ENCODE results near the gene NCOR1.

The NCOR1 gene

DNA sequence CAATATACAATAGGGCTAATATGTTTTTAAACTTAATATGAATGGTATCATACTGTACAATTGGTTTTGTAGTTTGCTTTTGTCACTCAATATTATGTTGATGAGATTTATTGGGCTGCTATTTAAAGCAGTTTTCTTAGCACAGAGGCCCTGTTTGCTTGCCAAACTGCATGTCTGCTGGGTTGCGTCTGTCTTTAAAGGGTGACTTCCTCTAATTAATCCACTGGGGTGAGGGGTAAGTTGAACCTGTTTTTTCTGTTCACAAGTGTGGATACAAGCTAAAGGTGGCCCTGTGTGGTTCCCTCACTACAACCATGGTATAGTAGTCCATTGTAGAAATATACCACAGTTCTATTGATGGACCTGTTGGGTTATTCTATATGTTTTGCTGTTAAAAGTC, 196.0 kb downstream of the NCOR1 start:
- DNase-seq = no peak

DNA sequence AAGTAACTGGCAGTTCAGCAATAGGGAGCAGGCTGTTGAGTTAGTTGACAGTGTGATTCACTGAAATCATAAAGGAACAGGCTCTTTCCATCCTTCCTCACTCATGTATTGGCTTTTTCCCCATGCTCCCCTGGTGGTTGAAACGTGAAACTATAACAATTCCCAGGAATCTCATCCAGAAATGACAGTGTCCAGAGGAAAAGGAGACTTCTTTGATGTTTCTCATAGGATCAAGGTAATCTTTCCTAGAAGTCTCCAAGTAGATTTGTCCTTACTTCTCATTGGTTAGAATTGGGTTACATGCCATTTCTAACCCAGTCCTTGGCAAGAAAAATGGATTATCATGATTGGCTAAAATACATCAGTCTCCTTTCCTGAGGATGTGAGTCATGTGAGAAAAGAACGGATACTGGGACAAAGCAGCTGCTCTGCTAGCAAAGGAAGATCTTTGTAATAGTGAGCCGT, 201.4 kb downstream of the NCOR1 start:
- DNase-seq = no peak

DNA sequence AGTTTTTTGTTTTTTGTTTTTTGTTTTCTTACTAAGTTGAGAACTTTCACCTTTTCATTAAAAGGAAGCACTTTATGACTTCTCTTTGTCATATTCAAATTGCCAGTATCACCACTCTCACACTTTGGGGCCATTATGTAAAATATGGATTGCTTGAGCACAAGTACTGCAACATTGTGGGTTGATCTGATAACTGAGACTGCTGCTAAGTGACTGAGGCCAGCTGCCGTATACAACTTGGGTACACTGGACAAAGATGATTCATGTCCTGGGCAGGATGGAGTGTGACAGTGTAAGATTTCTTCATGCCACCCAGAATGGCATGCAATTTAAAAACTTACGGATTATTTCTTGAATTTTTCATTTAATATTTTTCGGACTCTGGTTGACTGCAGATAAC, 207.9 kb downstream of the NCOR1 start:
- no peak for DNase-seq

DNA sequence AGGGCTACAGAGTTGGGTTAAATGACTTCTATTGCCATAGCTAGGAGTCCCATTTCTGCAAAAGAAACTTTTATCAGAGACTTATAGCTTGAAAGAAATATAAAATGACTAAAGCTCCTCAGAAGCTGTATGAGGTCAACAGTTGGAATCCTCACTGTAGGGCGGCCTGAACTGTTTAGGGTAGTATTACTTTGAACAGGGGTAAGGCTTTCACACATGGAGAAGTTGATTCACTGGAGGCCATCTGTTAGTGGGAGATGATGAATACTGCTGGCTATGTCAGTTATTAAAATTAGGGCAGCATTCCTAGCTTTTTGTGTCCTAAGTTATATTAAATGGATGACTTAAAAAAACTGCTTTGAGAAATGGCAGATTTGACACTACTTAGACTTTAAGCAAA, 209.7 kb downstream of the NCOR1 start:
- DNase-seq = no peak

DNA sequence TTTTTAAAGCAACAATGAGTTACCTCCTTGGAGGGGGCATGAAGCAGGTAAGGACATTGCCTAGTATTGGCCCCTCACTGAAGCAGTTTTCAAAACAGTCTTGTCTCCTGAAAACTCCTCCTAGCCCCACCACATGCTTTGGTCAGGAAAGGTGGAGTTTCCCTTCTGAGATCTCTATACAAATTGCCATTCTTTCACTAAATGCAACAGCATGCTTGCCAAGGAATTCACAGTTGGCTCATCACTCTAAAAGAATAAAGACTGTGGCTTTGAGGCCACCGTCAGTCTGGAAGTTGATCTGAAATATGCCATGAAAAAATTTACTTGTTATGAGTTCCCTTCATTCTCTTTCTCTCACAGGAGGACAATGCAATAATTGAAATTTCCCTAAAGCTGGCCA, 211.5 kb downstream of the NCOR1 start:
- DNase-seq = no peak

DNA sequence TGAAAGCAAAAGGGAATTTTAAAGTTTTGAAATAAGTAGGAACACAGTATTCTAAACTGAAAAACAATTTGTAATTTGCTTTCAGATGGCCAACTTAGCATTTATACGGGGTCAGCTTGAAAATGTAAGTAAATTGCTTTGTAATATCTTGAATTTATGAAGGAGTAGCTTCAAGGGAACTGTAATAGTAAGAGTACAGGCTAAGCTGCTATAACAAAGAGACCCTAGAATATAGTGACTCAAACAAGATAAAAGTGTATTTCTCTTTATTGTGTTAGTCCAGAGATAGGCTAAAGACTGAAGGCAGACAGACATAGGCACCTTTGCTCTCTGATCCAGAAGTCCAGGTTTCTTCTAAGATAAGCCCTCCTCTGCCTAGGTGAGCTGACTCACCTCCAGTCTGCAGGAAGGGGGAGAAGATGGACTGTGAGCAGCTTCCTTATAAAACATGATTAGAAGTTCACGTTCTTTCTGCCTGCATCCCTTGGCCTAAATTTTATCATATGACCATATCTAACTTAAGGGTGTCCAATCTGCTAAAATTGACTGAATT, 212.6 kb downstream of the NCOR1 start:
- no peak for DNase-seq

DNA sequence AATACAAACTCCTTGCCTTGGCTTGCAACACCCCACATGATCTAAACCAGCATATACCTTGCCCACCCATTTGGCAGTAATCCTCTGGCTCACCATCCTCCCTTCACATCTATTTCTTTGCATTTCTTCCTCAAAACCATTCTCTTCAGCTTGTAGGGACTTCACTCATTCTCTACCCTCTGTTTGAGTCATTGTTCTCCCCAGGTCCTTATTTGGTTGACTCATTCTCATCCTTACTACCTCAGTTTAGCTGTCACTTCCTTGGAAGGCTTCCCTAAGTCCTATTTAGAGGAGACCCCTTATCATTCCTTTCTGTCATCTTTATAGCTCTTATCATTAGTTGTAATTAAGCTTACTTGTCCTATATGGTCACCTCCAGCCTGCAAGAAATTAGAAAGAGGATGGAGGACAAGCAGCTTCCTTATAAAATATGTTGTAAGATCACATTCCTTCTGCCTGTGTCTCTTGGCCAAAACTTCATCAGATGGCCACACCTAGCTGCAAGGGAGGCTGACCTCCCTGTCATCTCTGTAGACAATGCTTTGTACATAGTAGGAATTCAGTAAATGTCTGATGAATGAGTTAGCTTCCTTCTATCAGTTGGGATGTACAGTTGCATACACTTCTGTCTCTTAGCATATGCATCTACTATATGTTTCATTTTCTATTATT, 214.0 kb downstream of the NCOR1 start:
- no peak for DNase-seq

DNA sequence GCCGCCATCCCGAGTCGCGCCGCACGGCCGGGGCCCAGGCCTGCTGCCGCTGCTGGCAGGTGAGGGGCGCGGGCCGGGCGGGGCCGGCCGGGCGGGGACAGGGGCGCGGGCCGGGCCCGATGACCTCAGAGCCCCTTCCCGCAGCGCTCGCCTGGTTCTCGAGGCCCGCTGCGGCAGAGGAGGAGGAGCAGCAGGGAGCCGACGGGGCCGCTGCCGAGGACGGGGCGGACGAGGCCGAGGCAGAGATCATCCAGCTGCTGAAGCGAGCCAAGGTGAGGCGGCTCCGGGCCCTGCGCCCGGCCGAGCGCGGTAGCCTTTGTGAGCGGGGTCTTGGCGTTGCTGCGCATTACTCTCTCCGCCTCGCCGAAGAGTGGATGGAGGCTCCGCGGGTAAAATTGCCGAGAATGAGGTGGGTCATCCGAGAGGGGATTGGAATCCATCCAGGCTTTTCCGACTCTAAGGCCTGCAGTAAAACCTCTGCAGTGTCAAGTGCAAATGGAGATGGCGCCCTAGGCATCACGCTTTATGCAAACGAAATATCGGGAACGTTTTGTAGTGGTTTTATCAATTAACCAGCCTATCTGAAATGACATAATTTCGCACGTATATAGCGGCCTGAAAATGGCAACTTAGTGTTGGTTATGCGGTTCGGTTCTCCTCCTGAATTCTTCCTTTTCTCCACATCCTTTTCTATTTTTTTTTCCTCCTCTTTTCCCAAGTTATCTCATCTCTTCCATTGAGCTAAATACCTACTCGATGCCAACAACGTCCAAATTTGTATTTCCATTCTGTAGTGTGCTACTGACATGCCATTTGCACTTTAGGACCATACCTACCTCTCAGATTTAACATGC, 215.1 kb downstream of the NCOR1 start:
- no peak for DNase-seq

DNA sequence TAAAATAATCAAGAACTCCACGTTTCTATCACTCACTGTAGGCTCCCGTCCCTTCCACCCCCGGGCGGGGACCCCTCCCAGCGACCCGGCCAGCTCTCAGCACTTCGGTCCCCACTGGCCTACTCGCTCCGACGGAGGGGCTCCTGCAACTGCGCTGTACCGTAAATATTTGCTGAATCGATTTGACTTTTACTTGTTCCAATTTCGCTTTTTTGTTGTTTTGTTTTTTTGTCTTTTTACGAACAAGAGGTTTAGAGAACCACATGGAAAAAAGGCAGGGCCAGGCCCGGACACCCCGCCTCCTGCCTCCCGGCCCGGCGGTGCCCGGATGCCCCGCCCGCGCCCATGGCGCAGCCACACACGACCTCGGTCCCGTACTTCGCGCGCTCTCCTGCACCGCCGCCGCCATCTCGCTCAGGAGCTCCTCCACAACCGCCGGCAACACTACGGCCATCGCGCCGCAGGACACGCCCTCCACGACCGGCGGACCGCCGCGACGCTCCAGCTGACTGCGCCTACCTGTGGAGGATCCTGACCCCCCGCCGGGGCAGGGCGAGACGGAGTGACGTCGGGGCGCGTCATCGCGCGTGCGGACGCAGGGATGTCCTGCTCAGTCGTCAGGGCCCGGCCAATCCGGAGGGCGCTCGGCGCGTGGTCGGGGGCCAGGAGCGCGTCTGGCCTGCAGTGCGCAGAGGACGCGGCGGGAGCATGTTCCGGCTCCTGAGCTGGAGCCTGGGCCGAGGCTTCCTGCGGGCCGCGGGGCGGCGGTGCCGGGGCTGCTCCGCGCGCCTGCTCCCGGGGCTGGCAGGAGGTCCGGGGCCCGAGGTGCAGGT, 216.0 kb downstream of the NCOR1 start, which contains the start of the genes TTC19 and ZSWIM7:
TSS of gene TTC19 (plus strand) at position 684 of the 833 bp plus-strand sequence. CDS start at position 709, 25 bp downstream.
TSS of gene ZSWIM7 (minus strand) at position 564 of the 833 bp plus-strand sequence. CDS start at position 454, 110 bp downstream.
- DNase-seq = peak; percentile 61 to 83

DNA sequence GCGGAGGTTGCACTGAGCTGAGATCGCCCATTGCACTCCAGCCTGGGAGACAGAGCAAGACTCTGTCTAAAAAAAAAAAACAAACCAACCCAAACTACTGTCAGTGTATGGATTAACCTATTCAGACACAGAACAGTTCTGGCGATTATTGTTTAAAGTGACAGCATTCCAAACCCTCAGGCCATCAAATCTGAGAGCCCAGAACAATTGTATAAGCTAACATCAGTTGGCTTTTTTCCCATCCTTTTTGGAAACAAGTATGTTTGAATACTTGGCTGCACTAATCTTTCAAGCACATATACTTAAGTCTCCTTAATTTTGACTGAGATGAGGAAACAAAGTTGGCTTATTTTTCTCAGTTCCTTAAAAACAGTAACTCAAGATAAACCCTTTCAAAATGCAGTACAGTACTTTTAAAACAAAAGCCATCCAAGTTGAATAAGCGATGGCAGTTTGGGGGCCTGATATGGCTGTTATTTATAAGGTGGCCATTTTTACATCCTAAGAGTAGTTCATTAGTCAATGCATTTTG, 217.2 kb downstream of the NCOR1 start:
- no peak for DNase-seq

DNA sequence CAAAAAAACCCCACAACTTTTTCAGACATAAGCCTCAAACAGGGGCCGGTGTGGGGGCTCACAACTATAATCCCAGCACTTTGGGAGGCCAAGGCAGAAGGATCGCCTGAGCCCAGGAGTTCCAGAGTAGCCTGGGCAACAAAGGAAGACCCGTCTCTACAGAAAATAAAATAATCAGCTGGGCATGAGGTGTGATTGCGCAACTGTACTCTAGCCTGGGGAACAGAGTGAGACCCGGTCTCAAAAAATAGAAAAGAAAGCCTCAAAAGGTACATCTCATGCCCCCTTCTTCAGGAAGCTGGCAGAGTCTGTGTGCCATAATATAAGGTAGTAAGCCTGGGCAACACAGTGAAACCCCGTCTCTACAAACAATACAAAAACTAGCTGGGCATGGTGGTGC, 219.0 kb downstream of the NCOR1 start:
- no peak for DNase-seq

DNA sequence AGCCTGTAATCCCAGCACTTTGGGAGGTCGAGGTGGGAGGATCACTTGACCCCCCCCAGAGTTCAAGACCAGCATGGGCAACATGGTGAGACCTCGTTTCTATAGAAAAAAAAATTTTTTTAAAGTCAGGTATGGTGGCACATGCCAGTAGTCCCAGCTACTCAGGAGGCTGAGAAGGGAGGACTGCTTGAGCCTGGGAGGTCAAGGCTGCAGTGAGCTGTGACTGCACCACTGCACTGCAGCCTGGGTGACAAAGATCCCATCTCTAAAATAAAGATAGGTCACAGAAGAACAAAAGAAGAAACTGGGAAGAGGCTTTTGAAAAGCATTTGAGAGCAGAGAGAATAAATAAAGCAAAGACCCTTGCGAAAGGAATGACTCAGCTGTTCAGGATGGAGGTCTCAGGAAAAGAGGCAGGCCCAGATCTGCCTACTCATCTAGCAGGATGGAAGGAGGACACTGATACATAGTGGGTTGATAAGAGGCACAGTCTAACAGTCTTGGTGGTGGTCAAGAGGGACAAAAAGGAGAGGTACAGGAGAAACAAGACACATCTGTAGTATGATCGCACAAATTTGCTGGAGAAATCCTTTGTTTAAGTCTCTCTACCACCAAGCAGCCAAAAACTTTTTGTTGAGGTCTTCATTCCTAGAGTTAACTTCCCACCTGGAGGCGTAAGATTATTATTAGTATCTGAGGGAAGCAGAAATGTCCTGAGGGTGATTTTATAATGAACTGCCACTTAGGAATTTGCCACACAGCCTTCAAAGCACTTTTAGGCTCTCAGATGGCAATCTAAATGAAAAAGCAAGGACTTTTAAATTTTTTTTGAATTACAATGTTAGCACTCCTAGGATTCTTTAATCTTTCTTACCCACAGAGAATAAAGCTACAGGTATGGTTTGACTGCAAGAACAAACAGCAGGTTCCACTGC, 233.4 kb downstream of the NCOR1 start:
- no peak for DNase-seq

DNA sequence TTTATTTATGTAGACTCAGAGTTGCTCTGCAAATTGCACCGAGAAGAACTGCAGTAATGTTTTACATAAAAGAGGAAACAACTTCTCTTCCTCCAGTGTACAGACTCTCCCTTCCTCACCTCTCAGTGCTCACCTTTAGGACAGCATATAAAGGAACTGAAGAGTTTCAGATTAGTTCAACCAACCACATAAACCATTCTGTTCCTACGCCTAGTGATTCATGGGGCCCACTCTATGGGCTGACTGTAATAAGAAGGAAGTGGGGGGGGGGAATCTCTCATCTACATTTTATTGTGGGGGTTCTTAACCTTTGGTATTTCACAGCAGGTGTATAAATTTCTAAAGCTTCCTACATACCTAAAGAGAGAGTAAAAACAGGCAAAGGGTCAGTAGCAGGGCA, 234.1 kb downstream of the NCOR1 start:
- no peak for DNase-seq
